GM19025 (cell line): ENCODE measurements around the gene SAMD4A.

ENCODE experiments used
- ATAC-seq: cut with Tn5 transposase; IDR thresholded peaks from one replicate; pipeline ENCODE4 v1.9.1; 2021; ENCODE audit warnings: mild to moderate bottlenecking, low read depth, moderate library complexity; ENCODE audit not compliant: unreplicated experiment

The SAMD4A gene

GRCh38 chr14:54565785-54566409, 1.0 kb upstream of the SAMD4A start:
- ATAC-seq: peak; percentile 52

DNA sequence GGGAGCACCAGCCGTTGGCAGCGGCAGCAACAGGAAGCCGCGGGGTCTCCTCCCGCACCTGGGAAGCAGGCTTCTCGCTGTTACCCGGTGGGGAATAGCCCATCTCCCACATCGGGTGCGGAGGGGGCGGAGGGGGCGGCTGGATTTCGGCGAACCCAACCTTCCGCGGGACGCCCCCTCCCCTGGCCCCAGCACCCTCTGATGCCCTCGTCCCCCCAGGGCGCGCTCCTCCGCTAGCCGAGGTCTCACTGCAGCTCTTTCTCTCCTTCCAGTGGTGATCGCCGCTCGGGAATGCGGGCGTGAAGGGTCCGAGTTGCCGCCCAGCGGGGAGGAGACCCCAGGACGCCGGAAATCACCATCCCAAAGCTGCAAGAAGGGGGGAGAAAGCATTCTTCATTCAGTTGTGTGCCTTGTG, 303 bp downstream of the SAMD4A start:
- no peak for ATAC-seq

- ATAC-seq: no peak
Measured at GRCh38 chr14:54567639-54568561, 972 bp downstream of the SAMD4A start.

GRCh38 chr14:54568821-54569595, 2.1 kb downstream of the SAMD4A start:
- no peak for ATAC-seq

DNA sequence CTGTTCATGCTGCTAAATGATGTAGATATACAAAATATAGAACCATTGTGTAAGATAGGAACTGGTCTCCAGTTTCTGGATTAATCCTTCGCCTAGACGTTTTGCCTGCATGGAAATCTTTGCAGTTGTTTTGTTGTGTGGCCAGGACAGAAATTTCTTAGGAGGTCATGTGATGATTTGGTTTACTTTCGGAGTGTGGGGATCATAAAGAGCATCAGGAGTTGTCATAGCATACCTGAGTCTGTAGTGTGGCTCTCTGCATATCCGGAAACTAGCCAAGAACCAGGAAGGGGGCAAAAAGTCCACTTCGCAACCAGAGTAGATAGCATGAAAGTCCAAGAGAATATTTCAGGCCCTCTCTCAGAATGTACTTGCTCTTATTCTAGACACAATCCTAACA, 3.1 kb downstream of the SAMD4A start:
- no peak for ATAC-seq

- ATAC-seq: no peak
Measured at GRCh38 chr14:54570631-54571415, 3.9 kb downstream of the SAMD4A start.

DNA sequence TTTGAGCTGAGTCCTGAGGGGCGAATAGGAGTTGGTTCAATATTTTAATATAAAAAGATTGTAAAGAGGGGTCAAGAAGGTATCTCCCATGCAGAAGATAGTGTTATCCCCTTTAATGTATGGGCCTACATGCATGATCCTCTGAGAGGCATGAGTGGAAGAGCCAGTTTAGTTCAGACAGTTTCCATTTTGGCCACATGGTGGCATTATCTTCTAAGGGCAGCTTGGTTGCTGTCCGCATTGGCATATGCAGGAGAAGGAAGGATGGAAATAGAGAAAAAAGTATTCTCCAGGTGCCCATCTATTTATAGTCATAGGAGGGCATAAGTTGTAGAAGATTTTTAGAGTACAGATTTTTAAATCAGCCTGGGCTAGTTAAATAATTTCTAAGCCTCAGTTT, 5.4 kb downstream of the SAMD4A start:
- no peak for ATAC-seq

DNA sequence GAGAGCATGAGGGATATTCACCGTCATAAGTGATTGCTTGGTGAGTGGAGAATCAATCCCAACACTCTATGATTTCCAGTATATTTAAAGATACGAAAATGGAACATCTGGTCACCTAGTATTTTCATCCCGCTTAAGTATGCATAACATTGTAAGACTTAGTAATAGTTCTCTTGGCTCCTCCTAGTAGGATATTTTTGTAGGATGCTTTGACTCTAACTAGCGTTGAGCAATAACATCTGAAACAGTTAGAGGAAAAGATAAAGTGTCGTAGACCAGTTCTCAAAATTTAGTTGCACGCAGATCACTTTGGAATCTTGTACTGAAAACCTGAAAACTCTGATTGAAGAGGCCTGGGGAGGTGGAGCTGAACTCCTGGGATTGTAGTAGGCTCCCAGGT, 7.6 kb downstream of the SAMD4A start:
- no peak for ATAC-seq

DNA sequence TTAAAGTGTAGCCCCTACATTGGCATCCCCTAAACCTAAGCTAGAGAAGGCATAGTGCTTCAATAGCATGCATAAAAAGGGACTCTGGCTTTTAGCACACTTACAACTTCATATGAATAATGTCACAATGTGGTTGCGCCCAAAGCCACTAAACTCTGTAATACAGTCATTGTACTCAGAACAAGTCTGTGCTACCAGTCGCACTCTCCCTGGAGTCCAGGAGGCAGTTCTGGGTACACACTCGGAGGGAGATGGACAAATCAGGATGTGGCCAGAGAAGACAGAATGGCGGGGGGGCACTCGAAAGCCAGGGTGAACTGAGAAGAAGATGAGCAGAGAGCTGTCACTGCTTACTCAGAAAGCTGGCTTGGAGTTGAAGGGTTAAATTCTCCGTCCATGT, 10.6 kb downstream of the SAMD4A start:
- no peak for ATAC-seq

- no peak for ATAC-seq
Measured at GRCh38 chr14:54577977-54578376, 11.0 kb downstream of the SAMD4A start.

DNA sequence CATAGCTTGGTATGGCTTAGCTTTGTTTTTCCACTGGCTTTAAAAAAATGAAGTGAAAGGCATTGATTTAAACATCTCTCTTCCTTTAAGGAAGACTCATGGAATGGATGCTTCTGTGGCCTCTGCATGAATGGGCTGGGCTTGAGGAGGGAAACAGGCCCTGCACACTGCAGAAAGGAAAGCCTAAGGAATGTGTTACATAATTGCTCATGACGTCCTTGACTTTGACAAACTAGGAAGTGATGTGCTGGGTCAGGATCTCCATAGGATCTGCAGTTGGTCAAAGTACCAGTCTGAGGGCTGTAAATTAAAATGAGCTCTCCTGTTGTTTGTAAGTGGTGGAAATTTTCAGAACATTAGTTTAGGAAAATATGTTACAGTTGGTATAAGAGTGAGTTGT, 12.7 kb downstream of the SAMD4A start:
- no peak for ATAC-seq

DNA sequence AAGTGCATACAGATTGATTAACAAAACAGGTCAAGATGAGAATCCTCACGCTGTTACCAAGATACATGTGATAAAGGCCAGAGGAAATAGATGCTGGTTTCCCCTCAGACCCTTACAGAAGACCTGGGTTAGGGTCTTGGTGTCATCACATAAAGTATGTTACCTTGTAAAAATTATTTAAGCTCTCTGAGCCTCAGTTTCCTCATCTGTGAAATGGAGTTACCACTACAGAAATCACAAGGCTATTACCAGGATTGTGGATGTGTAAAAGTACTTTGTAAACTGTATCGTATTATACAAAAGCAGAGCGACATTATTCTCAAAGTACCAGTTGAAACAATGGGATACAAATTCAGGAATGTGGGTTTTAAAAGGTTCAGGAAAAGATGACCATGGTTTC, 14.0 kb downstream of the SAMD4A start:
- ATAC-seq: no peak

DNA sequence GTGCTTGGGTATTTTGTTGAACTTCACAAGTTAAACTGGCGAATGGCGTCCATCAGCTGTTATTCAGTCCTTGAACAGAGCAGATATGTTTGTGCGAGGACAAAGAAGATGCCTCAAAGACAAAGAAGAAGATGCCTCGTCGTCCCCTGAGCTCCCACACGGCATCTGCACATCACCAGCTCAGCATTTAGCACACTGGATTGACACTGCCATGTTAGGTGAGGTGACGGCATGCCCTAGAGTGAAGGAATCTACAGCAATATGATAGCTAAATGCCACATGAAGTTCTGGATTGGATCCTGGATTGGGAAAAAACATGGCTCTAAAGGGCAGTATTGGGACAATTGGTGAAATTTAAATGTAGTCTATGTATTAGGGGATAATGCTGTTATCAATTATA, 15.4 kb downstream of the SAMD4A start:
- no peak for ATAC-seq

- no peak for ATAC-seq
Measured at GRCh38 chr14:54584097-54584496, 17.2 kb downstream of the SAMD4A start.

DNA sequence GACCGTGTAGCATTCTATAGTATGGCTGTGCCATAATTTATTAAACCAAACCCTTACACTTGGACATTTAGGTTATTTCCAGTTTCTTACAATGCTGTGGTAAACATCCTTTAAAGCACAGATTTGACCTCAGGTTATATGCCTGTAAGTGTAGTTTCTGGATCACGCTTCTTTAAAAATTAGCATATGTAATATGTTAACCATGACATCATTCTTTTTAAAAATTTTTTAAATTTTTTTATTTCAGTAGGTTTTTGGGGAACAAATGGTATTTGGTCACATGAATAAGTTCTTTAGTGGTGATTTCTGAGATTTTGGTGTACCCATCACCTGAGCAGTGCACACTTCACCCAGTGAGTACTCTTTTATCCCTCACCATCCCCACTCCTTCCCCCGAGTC, 18.3 kb downstream of the SAMD4A start:
- ATAC-seq: no peak

DNA sequence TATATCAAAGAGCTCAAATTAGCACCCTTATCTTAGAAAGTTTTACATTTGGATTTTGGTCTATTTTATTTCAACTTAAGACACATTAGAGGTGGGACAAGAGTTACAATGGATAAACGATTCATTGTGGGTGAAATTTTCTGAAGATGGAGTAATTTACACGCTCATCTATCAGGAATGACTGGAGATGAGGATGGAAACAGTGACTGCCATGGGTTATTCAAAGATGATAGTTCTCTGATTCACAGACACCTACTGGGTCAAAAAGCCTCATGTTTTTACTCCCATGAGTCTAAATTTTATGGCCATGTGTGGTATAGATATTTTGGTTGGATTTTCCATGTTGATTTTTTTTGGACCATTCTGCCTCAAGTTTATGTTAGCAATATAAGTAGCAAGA, 22.1 kb downstream of the SAMD4A start:
- no peak for ATAC-seq

- ATAC-seq: no peak
Measured at GRCh38 chr14:54589843-54590242, 22.9 kb downstream of the SAMD4A start.

GRCh38 chr14:54590481-54590880, 23.6 kb downstream of the SAMD4A start:
- ATAC-seq: no peak

- no peak for ATAC-seq
Measured at GRCh38 chr14:54591461-54591860, 24.5 kb downstream of the SAMD4A start.

GRCh38 chr14:54591866-54592265, 24.9 kb downstream of the SAMD4A start:
- ATAC-seq: no peak
